ENCODE measurements around the gene ZNF469. TPM values are rescaled to one million over a fixed set of nuclear protein-coding genes. Genes with fewer than 3 reads are reported as not detected.
A peak's percentile ranks its signal among the peaks of the same experiment; 100 is the strongest.

The ZNF469 gene
- total and polyA plus RNA-seq, 4 donors = 0.38 to 5.2 (median 1.2) TPM

GRCh38 chr16:88420496-88420895 lies 37.7 kb downstream of the ZNF469 start:
- H3K36me3 ChIP-seq (ENCODE audit: control insufficient read depth in 1 of 2, insufficient read depth in 2 of 2, low read length in 1 of 2) = no peaks in the 10 kb centered on the region
- no peak overlapping the region for H3K4me3 ChIP-seq (ENCODE audit: low read length in 2 of 2)
- H3K27me3 ChIP-seq (ENCODE audit: control insufficient read depth in 1 of 2, insufficient read depth in 2 of 2, low read length in 1 of 2) = no peaks in the 10 kb centered on the region
- no peak overlapping the region for H3K27ac ChIP-seq (ENCODE audit: low read depth in 1 of 2, low read length in 2 of 2)
- intact Hi-C loops (cut with DNase I) = no loop called here
- DNase-seq (no peak), ATAC-seq (ENCODE audit: low FRiP score) (no peak)
- no peaks in the 10 kb centered on the region for H3K4me1 ChIP-seq (ENCODE audit: control insufficient read depth in 1 of 2, insufficient read depth in 2 of 2, low read length in 2 of 2)
- WGBS, 2 donors = 92 to 93% methylated on average over 12 of the region's 12 CpGs
- H3K9me3 ChIP-seq (ENCODE audit: control insufficient read depth, low read length) = no peaks in the 10 kb centered on the region

- intact Hi-C loops (cut with DNase I) = no loop called here
- H3K36me3 ChIP-seq (ENCODE audit: control insufficient read depth in 1 of 2, insufficient read depth in 2 of 2, low read length in 1 of 2) = no peaks in the 10 kb centered on the region
- DNase-seq (no peak), ATAC-seq (ENCODE audit: low FRiP score) (no peak)
- no peaks in the 10 kb centered on the region for H3K27me3 ChIP-seq (ENCODE audit: control insufficient read depth in 1 of 2, insufficient read depth in 2 of 2, low read length in 1 of 2)
- WGBS, 2 donors = 85 to 88% methylated on average over 14 of the region's 14 CpGs
- no peaks in the 10 kb centered on the region for H3K9me3 ChIP-seq (ENCODE audit: control insufficient read depth, low read length)
- H3K27ac ChIP-seq (ENCODE audit: low read depth in 1 of 2, low read length in 2 of 2) = no peak overlapping the region
- H3K4me1 ChIP-seq (ENCODE audit: control insufficient read depth in 1 of 2, insufficient read depth in 2 of 2, low read length in 2 of 2) = no peaks in the 10 kb centered on the region
- H3K4me3 ChIP-seq (ENCODE audit: low read length in 2 of 2) = no peak overlapping the region
These were observed 38.5 kb downstream of the ZNF469 start for GRCh38 chr16:88421301-88421700.

GRCh38 chr16:88421871-88422433 lies 39.2 kb downstream of the ZNF469 start:
- intact Hi-C loops (cut with DNase I) = no loop called here
- Histone ChIP-seq H3K4me1 (ENCODE audit: control insufficient read depth in 1 of 2, insufficient read depth in 2 of 2, low read length in 2 of 2) (no peaks in the 10 kb centered on the region), H3K36me3 (ENCODE audit: control insufficient read depth in 1 of 2, insufficient read depth in 2 of 2, low read length in 1 of 2) (no peaks in the 10 kb centered on the region), H3K27ac (ENCODE audit: low read depth in 1 of 2, low read length in 2 of 2) (no peak overlapping the region), H3K27me3 (ENCODE audit: control insufficient read depth in 1 of 2, insufficient read depth in 2 of 2, low read length in 1 of 2) (no peaks in the 10 kb centered on the region), H3K4me3 (ENCODE audit: low read length in 2 of 2) (no peak overlapping the region), H3K9me3 (ENCODE audit: control insufficient read depth, low read length) (no peaks in the 10 kb centered on the region)
- ATAC-seq (ENCODE audit: low FRiP score) = no peak
- 56 to 58% methylated on average over 5 of the region's 5 CpGs for WGBS, 2 donors
- no peak for DNase-seq

GRCh38 chr16:88422733-88423447 lies 40.1 kb downstream of the ZNF469 start:
- no peaks in the 10 kb centered on the region for H3K36me3 ChIP-seq (ENCODE audit: control insufficient read depth in 1 of 2, insufficient read depth in 2 of 2, low read length in 1 of 2)
- ATAC-seq (ENCODE audit: low FRiP score) (no peak), DNase-seq (no peak)
- intact Hi-C loops (cut with DNase I) = no loop called here
- no peaks in the 10 kb centered on the region for H3K4me1 ChIP-seq (ENCODE audit: control insufficient read depth in 1 of 2, insufficient read depth in 2 of 2, low read length in 2 of 2)
- H3K27ac ChIP-seq (ENCODE audit: low read depth in 1 of 2, low read length in 2 of 2) = no peak overlapping the region
- 50 to 53% methylated on average over 3 of the region's 3 CpGs for WGBS, 2 donors
- H3K4me3 ChIP-seq (ENCODE audit: low read length in 2 of 2) = no peak overlapping the region
- H3K27me3 ChIP-seq (ENCODE audit: control insufficient read depth in 1 of 2, insufficient read depth in 2 of 2, low read length in 1 of 2) = no peaks in the 10 kb centered on the region
- no peaks in the 10 kb centered on the region for H3K9me3 ChIP-seq (ENCODE audit: control insufficient read depth, low read length)

- ATAC-seq (ENCODE audit: low FRiP score) (no peak), DNase-seq (no peak)
- no peak overlapping the region for H3K4me3 ChIP-seq (ENCODE audit: low read length in 2 of 2)
- 96 to 99% methylated on average over 6 of the region's 6 CpGs for WGBS, 2 donors
- intact Hi-C loops (cut with DNase I) = no loop called here
- H3K27ac ChIP-seq (ENCODE audit: low read depth in 1 of 2, low read length in 2 of 2) = no peak overlapping the region
- H3K36me3 ChIP-seq (ENCODE audit: control insufficient read depth in 1 of 2, insufficient read depth in 2 of 2, low read length in 1 of 2) = no peaks in the 10 kb centered on the region
- H3K9me3 ChIP-seq (ENCODE audit: control insufficient read depth, low read length) = no peaks in the 10 kb centered on the region
- no peaks in the 10 kb centered on the region for H3K4me1 ChIP-seq (ENCODE audit: control insufficient read depth in 1 of 2, insufficient read depth in 2 of 2, low read length in 2 of 2)
- H3K27me3 ChIP-seq (ENCODE audit: control insufficient read depth in 1 of 2, insufficient read depth in 2 of 2, low read length in 1 of 2) = no peaks in the 10 kb centered on the region
These were observed 40.7 kb downstream of the ZNF469 start for GRCh38 chr16:88423448-88423850.

- Histone ChIP-seq H3K9me3 (ENCODE audit: control insufficient read depth, low read length) (no peaks in the 10 kb centered on the region), H3K4me1 (ENCODE audit: control insufficient read depth in 1 of 2, insufficient read depth in 2 of 2, low read length in 2 of 2) (no peaks in the 10 kb centered on the region), H3K36me3 (ENCODE audit: control insufficient read depth in 1 of 2, insufficient read depth in 2 of 2, low read length in 1 of 2) (no peaks in the 10 kb centered on the region), H3K27me3 (ENCODE audit: control insufficient read depth in 1 of 2, insufficient read depth in 2 of 2, low read length in 1 of 2) (no peaks in the 10 kb centered on the region), H3K4me3 (ENCODE audit: low read length in 2 of 2) (no peak overlapping the region), H3K27ac (ENCODE audit: low read depth in 1 of 2, low read length in 2 of 2) (no peak overlapping the region)
- intact Hi-C loops (cut with DNase I) = no loop called here
- WGBS, 2 donors = 29 to 31% methylated on average over 24 of the region's 24 CpGs
- peak in 1 of 2 donors; percentile 74 for DNase-seq
- ATAC-seq (ENCODE audit: low FRiP score) = no peak
These were observed 42.0 kb downstream of the ZNF469 start for GRCh38 chr16:88424587-88425235.

GRCh38 chr16:88426018-88426417 lies 43.3 kb downstream of the ZNF469 start:
- intact Hi-C loops (cut with DNase I) = no loop called here
- WGBS, 2 donors = 97 to 99% methylated on average over 13 of the region's 13 CpGs
- DNase-seq (no peak), ATAC-seq (ENCODE audit: low FRiP score) (no peak)
- Histone ChIP-seq H3K27ac (ENCODE audit: low read depth in 1 of 2, low read length in 2 of 2) (no peak overlapping the region), H3K27me3 (ENCODE audit: control insufficient read depth in 1 of 2, insufficient read depth in 2 of 2, low read length in 1 of 2) (no peaks in the 10 kb centered on the region), H3K4me1 (ENCODE audit: control insufficient read depth in 1 of 2, insufficient read depth in 2 of 2, low read length in 2 of 2) (no peaks in the 10 kb centered on the region), H3K4me3 (ENCODE audit: low read length in 2 of 2) (no peak overlapping the region), H3K9me3 (ENCODE audit: control insufficient read depth, low read length) (no peaks in the 10 kb centered on the region), H3K36me3 (ENCODE audit: control insufficient read depth in 1 of 2, insufficient read depth in 2 of 2, low read length in 1 of 2) (no peaks in the 10 kb centered on the region)

GRCh38 chr16:88427376-88427775 lies 44.6 kb downstream of the ZNF469 start:
- Histone ChIP-seq H3K27me3 (ENCODE audit: control insufficient read depth in 1 of 2, insufficient read depth in 2 of 2, low read length in 1 of 2) (no peaks in the 10 kb centered on the region), H3K4me3 (ENCODE audit: low read length in 2 of 2) (no peak overlapping the region), H3K36me3 (ENCODE audit: control insufficient read depth in 1 of 2, insufficient read depth in 2 of 2, low read length in 1 of 2) (no peaks in the 10 kb centered on the region), H3K4me1 (ENCODE audit: control insufficient read depth in 1 of 2, insufficient read depth in 2 of 2, low read length in 2 of 2) (no peaks in the 10 kb centered on the region), H3K9me3 (ENCODE audit: control insufficient read depth, low read length) (no peaks in the 10 kb centered on the region), H3K27ac (ENCODE audit: low read depth in 1 of 2, low read length in 2 of 2) (no peak overlapping the region)
- ATAC-seq (ENCODE audit: low FRiP score) = no peak
- DNase-seq = no peak
- WGBS, 2 donors = 95 to 97% methylated on average over 19 of the region's 19 CpGs
- intact Hi-C loops (cut with DNase I) = no loop called here

GRCh38 chr16:88428156-88428555 lies 45.4 kb downstream of the ZNF469 start:
- no peak for DNase-seq
- H3K4me3 ChIP-seq (ENCODE audit: low read length in 2 of 2) = no peak overlapping the region
- intact Hi-C loops (cut with DNase I) = no loop called here
- ATAC-seq (ENCODE audit: low FRiP score) = no peak
- 94% methylated on average over 19 of the region's 19 CpGs for WGBS, 2 donors
- H3K9me3 ChIP-seq (ENCODE audit: control insufficient read depth, low read length) = no peaks in the 10 kb centered on the region
- no peak overlapping the region for H3K27ac ChIP-seq (ENCODE audit: low read depth in 1 of 2, low read length in 2 of 2)
- no peaks in the 10 kb centered on the region for H3K4me1 ChIP-seq (ENCODE audit: control insufficient read depth in 1 of 2, insufficient read depth in 2 of 2, low read length in 2 of 2)
- no peaks in the 10 kb centered on the region for H3K36me3 ChIP-seq (ENCODE audit: control insufficient read depth in 1 of 2, insufficient read depth in 2 of 2, low read length in 1 of 2)
- H3K27me3 ChIP-seq (ENCODE audit: control insufficient read depth in 1 of 2, insufficient read depth in 2 of 2, low read length in 1 of 2) = no peaks in the 10 kb centered on the region
